ENCODE measurements around the gene TSSK1B.
"Not testable (repeated sequence)": the region's sequence is repeated elsewhere in the genome, so short reads cannot be mapped to it uniquely, and the experiment has no call there.

Gene TSSK1B, protein sequence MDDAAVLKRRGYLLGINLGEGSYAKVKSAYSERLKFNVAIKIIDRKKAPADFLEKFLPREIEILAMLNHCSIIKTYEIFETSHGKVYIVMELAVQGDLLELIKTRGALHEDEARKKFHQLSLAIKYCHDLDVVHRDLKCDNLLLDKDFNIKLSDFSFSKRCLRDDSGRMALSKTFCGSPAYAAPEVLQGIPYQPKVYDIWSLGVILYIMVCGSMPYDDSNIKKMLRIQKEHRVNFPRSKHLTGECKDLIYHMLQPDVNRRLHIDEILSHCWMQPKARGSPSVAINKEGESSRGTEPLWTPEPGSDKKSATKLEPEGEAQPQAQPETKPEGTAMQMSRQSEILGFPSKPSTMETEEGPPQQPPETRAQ

DNA sequence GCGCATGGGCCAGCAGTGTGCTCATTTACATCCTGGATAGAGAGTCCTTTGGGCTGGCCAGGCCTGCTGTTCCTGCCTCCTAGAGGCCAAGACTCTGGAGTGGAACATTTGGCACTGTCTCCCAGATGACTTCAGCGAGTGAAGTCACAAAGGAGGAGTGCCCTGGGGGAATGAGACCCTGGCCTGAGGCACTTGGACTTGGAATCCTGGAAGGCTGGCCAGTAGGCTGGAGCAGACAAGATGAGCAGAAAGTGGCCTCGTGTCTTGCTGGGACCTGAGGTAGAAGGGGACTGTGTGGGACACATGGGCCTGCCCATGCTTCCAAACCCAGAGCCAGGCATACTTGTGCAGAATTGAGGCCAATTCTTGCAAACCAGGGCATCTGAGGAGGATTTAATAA, at the start of gene TSSK1B:
Gene TSSK1B (minus strand): TSS at position 101 of the 400 bp plus-strand sequence. CDS start 150 bp downstream, outside the sequence.
- DNase-seq (ENCODE audit: low read depth): no peak

DNA sequence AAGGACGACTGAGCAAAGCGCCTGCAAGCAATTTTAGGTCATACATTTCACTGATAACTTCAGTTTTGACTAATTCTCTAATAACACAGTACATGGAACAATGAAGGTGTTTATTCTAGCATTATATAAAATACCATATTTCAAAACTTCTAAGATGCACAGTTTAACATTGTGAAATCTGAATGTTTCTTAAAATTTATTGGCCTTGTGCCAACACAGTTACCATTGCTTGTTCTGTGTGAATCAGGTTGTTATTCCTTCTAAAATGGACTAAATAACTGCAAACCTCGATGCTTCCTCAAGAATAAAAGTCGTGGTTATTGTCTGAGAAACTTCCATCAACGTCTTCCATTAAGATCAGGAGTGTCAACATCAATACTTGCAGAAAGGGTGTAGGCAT, 45.5 kb upstream of the TSSK1B start:
- DNase-seq (ENCODE audit: low read depth): peak; percentile 40

DNA sequence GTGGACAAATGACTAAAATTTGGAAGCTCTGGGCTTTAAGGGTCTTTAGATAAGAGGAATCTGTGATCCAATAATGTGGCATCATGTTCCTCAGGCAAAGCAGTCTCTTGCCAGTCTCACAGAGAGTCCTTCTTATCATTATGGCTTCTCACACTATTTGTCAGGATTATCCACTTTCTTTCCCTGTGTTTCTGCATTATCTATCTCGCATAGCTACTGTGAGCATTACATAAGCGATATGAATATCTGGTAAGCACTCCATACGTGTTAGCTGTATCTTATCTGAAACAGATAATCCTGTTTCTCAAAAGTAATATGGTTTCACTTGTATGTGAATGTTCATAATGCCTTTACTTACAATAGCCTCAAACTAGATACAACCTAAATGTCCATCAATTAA, 43.9 kb upstream of the TSSK1B start:
- peak; percentile 24 for DNase-seq (ENCODE audit: low read depth)

DNA sequence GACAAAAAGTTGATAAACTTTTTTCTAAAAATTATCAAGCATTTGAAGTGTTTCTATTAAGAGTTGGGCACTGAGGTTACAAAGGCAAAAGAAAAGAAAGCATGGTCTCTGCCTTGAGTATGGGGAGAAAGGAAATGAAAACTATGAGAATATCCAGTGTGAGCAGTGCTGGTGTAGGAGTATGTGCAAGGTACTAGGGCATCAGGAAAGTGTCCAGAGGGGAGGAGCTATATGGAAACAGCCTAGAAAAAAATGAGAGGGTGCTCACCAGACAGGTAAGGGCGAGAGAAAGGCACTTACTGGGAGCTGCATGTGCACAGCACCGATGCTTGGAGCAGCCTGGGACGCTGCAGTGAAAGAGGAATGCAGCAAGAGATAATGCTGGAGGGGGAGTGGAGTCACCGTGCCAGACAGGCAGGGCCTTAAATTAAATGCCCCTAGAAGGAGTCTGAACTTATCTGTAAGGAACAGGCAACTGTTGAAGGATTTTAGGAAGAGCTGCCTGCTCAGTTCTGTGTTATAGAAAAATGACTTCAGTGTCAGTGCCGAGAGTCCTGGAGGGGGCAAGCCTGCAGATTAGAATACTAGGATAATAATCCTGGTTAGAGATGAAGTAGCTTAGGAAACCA, 39.4 kb upstream of the TSSK1B start:
- peak; percentile 33 for DNase-seq (ENCODE audit: low read depth)

DNA sequence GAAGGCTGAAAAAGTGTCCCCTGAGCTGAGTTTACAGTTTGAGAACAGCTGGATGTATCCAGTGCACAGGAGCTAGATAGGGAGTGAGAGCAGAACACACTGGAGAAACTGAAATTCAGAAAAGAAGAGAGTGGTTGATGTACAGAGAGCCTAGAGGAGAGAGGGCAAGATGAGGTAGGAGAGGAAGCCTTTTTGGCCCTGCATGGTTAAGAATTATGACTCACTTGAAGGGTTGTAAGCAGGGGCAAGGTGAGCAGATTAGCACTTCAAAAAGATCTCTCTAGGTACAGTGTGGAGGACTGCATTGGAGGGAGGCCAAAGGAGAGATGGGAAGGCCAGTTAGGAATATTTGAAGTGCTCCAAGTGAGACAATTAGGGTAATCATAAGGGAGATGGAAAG, 28.2 kb upstream of the TSSK1B start:
- DNase-seq (ENCODE audit: low read depth): no peak

DNA sequence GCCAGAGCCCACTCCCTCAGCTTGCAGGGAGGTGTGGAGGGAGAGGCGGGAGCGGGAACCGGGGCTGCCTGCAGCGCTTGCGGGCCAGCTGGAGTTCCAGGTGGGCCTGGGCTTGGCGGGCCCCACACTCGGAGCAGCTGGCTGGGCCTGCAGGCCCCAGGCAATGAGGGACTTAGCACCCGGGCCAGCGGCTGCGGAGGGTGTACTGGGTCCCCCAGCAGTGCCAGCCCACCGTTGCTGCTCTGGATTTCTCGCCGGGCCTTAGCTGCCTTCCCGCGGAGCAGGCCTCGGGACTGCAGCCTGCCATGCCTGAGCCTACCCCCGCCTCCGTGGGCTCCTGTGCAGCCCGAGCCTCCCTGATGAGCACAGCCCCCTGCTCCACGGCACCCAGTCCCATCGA, 22.3 kb upstream of the TSSK1B start:
- not testable (repeated sequence) for DNase-seq (ENCODE audit: low read depth)

DNA sequence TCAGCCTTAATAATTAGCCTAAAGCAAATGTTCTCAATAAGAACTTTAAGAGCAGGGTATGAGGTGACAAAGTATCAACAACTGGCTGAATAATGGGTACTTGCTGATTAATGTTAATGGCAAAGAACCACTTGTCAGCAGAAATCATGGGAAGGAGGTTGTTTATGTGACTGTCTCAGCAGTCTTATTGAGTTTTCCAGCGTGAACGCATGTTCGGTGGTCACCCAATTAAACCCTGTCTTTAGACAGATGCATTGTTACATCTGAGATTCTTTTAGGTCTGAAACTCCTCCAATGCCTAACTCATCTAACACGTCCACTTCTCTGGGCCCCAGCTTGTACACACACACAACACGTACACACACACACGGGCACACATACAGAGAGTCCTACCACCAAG, 18.2 kb upstream of the TSSK1B start:
- no peak for DNase-seq (ENCODE audit: low read depth)

DNA sequence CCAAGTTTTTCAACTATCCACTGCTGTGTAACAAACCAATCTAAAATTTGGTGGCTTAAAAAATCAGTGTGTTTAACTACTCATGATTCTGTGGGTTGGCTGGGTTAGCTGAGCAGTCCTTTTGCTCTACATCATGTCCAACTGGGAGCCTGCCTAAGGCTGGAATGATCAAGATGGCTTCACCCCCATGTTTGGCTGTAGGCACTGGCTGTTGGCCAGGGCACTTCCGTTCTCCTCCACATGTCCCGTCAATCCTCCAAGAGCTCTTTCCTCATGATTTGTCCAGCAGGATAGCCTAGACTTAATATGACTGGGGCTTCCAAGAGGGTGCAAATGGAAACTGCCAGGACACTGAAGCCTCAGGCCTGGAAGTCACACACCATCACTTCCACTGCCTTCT, 17.0 kb upstream of the TSSK1B start:
- DNase-seq (ENCODE audit: low read depth): no peak

DNA sequence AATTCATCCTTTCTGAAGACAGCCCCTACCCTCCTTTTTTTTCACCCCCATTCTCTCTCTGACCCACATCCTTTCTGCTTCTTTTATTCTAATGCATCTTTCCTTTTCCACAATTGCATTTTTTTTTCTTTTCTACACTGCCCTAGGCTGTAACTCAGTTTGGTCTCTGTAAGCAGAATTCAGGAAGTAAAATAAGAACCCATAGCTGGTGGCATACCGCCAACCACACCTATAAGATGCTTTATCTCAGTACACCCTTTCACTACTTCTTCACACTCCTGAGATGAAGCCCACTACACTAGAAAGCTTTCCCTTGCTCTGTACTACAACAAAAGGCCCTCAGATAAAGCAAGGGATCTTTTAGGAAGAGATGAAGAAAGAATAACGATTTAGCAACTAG, 16.1 kb upstream of the TSSK1B start:
- no peak for DNase-seq (ENCODE audit: low read depth)

DNA sequence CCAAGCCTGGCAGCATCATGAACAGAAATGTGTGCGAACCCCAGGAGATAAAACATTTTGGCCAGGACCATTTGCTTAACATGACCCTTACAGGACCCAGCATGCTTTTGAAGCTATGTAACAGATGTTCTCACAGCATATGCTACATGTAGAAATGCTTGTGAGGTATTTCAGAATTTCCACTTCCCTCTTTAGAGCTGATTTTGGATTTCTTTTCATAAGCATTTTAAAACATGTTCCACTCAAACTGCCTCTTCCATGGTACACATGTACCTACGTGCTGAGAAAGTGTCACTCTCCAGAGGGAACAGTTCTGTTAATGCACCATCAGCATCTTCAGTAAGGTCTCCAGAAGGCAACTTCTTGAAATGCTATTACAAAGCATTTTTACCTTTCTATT, 15.7 kb upstream of the TSSK1B start:
- no peak for DNase-seq (ENCODE audit: low read depth)

DNA sequence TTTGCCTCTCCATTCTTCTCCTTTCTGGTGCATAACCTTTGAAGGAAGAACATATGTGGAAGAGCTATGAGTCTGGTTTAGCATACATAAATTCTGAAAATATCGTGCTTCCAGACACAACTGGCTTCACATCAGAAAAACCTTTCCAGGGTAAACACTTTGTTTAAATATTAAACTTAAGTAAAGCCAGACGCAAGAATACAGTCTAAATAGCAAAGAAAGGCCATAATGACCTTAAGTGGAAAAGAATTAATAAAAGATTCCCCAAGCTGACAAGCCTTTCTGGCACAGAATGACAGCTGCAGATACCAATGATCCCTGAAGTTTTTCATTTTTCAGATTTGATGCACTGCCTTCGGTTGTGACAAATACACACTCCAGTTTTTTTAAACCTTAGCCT, 13.5 kb upstream of the TSSK1B start:
- DNase-seq (ENCODE audit: low read depth): no peak

DNA sequence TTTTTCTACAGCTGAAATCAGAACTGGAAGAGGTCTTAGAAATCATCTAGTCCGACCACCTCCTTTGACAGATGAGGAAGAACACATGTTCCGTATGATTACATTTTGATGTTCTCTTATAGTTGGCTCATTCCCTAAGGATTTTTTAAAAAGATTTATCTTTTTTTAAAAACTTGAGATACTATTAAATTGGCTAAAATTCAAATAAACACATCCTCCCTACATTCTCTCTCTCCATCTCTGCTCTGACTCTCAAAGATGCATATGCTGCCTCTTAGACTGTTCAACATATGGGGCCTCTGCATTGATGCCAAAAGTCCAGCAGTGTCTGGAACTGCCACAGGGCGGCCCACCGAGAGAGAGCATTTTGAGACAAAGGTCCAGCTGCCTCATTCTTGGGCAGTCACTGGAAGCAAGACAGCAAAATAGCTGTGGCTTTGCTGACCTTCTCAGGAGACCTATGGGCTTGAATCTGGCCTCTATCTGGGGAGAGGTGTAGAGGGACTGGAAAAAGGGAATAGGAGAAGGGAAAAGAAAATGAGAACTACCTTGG, 12.8 kb upstream of the TSSK1B start:
- DNase-seq (ENCODE audit: low read depth): no peak

DNA sequence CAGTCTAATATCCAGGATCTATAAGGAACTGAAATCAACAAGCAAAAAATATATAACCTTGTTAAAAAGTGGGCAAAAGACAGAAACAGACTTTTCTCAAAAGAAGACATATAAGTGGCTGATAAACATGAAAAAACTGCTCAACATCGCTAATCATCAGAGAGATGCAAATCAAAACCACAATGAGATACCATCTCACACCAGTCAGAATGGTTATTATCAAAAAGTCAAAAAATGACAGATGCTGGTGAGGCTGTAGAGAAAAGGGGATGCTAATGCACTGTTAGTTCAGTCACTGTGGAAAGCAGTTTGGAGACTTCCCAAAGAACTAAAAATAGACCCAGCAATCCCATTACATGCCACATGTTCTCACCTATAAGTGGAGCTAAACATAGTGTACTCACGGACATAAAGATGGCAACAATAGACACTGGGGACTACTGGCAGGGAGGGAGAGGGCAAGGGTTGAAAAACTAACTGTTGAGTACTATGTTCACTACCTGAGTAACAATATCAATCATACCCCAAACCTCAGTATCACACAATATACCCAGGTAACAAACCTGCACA, 11.7 kb upstream of the TSSK1B start:
- DNase-seq (ENCODE audit: low read depth): peak; percentile 24

DNA sequence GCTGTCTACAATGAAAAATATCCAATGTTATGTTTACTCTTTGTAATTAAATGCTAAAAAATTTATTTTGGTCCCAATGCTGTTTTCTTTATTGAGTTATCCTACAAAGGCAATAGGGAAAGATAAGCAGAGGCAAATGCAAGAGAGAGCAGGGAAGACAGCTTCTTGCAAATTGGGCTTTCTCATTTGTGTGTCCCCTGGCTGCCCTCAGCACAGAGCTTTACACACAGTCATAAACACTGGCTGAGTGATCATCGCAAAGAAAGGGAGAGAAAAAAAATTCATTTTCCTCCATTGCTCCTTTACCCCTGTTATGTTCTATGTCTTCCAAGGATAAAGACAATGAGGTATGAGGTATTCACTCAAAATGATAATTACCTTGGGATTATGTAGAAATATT, 2.3 kb upstream of the TSSK1B start:
- DNase-seq (ENCODE audit: low read depth): no peak

DNA sequence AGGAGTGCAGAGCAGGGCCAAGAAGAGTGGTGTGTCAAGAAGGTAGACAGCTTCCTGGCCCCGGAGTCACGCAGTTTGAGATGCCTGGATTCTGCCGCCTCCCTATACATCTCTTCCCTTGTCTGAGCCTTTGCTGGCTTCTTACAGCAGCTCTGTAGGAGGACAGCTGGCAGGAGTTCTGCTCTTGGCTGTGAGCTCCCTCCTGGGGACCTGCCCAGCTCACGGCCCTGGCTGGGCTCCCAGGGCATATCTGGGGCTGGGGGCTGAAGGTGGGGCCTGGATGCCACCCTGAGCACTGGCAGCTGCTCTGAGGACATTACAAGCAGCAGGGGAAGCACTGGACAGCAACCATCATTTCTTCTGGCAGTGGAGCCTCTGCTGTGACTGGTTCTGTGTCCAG, 786 bp upstream of the TSSK1B start:
- DNase-seq (ENCODE audit: low read depth): no peak

DNA sequence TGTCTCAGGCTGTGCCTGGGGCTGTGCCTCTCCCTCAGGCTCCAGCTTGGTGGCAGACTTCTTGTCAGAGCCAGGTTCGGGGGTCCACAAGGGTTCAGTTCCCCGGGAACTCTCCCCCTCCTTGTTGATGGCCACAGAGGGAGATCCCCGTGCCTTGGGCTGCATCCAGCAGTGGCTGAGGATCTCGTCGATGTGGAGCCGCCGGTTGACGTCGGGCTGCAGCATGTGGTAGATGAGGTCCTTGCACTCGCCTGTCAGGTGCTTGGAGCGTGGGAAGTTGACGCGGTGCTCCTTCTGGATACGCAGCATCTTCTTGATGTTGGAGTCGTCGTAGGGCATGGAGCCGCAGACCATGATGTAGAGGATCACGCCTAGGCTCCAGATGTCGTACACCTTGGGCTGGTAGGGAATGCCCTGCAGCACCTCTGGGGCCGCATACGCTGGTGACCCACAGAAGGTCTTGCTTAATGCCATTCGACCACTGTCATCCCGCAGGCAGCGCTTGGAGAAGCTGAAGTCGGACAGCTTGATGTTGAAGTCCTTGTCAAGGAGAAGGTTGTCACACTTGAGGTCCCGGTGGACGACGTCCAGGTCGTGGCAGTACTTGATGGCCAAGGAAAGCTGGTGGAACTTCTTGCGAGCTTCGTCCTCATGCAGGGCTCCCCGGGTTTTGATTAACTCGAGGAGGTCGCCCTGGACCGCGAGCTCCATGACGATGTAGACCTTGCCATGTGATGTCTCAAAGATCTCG, 752 bp downstream of the TSSK1B start:
- DNase-seq (ENCODE audit: low read depth): no peak

DNA sequence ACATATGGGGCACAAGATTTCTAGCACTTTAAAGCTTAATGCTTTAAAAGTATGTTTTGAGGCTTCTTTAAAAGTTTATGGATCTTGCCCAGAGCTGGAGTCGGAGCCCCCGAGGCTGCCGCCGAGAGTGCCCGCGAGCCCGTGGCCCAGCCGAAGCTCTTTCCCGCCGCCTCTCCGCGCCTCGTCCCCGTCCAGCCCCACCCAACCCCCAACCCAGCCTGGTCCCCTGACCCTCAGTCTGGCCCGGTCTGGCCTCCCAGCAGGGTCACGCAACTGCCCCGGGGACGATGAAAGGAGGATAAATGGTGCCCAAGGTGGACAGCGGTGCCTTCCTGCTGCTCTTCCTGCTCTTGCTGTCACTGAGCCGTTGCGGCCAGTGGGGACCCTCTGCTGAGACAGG, 1.7 kb downstream of the TSSK1B start:
- no peak for DNase-seq (ENCODE audit: low read depth)

DNA sequence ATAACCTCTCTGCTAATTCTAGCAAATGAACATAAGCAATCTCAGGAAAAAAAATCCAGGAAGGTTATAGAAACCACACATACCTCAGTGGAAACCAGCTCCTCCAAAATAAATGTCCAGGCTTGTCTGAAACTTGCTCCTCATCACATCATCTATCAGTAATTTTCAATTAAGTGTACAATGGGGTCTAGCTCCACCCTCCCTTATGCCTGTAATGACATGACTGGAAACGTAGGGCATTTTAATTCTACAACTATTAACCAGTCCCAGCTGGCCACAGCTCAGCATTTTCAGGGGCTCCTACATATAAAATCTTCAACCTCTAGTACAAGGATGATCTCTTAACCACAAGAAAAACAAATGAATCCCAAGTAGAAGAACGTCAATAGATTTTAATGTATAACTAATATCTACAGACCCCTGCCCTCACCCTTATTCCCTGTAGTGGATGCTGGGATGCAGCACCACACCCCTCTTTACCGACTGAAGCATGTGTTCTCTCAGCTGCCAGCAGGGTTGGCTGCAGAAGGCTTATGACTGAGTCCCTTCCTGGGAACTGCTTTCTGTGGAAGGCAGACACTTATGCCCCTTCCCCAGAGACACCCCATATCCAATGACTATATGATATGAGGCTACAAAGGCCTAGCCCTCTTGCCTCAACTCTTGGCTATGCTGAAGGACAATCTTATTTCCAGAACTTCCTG, 6.8 kb downstream of the TSSK1B start:
- no peak for DNase-seq (ENCODE audit: low read depth)

DNA sequence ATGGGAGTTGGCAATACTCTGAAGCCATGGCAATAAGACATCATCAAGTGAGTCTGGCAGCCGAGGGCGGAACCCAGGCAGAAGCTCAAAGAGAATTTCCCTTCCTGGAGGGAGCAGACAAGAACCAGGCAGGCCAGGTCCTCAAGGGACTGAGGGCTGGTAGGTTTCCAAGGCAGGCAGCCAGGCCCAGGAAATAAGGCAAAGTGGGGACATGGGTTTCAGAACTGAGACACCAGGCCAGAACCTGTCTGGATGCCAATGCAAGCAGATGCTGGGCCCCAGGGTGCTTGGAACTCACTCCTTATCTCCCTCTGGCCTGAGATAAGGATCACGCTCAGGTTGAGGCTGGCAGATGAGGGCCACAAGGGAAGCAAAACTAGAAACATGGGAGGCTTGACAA, 8.9 kb downstream of the TSSK1B start:
- DNase-seq (ENCODE audit: low read depth): no peak

DNA sequence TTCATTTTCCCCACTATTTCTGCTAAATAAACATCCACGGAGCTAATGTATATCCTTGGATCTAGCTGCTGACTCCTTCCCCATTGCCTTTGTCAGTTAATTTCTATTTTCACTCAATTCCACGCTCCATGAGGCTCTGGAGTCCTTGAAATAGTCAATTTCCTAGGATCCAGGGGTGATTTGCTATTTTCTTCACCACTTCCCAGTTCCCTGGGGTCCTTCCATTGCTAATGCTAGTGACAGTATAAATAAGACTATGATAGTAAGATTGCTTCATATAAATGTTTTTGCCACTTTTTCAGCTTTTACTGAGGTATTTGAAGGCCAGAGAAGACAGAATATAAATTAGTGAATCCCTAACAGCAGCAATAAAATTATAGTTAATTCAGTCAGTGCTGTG, 13.1 kb downstream of the TSSK1B start:
- DNase-seq (ENCODE audit: low read depth): no peak

DNA sequence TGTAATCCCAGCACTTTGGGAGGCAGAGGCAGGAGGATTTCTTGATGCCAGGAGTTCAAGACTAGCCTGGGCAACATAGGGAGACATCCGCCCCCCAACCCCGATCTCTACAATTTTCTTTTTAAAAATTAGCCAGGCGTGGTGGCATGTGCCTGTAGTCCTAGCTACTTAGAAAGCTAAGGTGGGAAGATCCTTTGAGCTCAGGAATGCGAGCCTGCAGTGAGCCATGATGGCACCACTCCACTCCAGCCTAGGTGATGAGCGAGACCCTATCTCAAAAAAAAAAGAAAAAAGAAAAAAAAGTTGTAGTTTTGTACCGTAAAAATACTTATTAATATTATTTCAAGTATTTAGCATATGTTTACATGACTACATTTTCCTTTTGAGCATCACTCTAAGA, 29.3 kb downstream of the TSSK1B start:
- no peak for DNase-seq (ENCODE audit: low read depth)

DNA sequence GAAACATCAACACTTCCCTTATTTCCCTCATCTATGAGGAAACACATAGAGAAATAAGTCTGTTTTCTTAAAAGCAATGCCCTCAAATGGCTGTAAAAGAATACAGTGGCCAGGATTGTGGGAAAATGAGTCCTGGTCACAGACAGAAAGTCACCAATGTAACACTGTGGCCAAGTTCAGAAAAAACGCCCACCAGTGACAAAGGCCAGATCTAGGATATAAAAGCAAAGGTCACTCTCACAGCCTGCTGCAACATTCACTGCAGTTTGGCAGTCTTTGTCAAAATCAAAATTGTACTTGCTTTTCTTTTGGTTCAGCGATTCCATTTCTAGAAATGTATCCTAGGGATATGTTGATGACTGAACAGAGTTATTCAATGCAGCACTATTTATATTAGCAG, 30.5 kb downstream of the TSSK1B start:
- no peak for DNase-seq (ENCODE audit: low read depth)
